ENCODE data around the gene YBEY.

The YBEY gene

GRCh38 chr21:46325073-46325912 lies 39.2 kb downstream of the YBEY start:
- ChIA-PET POLR2A (interaction anchor here (0.6 to 1.4 kb wide), 3 partner anchors 17 to 39 kb away, joined by 3 to 4 read pairs (median 4); partner anchors contain the start of genes MCM3AP and YBEY), CTCF (interaction anchor here (0.7 to 1.8 kb wide), 11 partner anchors 9 to 314 kb away, joined by 3 to 6 read pairs (median 3); no protein-coding TSS in a partner anchor)
- peak overlapping the region; percentile 71 for H3K4me3 ChIP-seq (ENCODE audit: low read depth, low read length)
- DNase-seq (ENCODE audit: low read depth, low spot score), result no peak
- peak; percentile 39 for TF ChIP-seq CTCF (IDR thresholded peaks at IDR 0.05; ENCODE audit: insufficient read depth, low read length, missing control alignments)

GRCh38 chr21:46326110-46326703 lies 40.1 kb downstream of the YBEY start:
- no peak for TF ChIP-seq CTCF (IDR thresholded peaks at IDR 0.05; ENCODE audit: insufficient read depth, low read length, missing control alignments)
- ChIA-PET POLR2A (interaction anchor here (1.4 kb wide), 1 partner anchor 40 kb away, joined by 4 read pairs; the partner anchor contains the start of gene YBEY), CTCF (interaction anchor here (0.7 to 1.8 kb wide), 10 partner anchors 10 to 313 kb away, joined by 3 to 6 read pairs (median 4); no protein-coding TSS in a partner anchor)
- no peak overlapping the region; the same call in 1 of the 2 replicates for H3K4me3 ChIP-seq (ENCODE audit: low read depth, low read length)
- DNase-seq (ENCODE audit: low read depth, low spot score), result no peak

GRCh38 chr21:46327711-46328110 lies 41.6 kb downstream of the YBEY start:
- DNase-seq (ENCODE audit: low read depth, low spot score), result no peak
- CTCF ChIA-PET, result no interaction called here
- no peak for TF ChIP-seq CTCF (IDR thresholded peaks at IDR 0.05; ENCODE audit: insufficient read depth, low read length, missing control alignments)
- H3K4me3 ChIP-seq (ENCODE audit: low read depth, low read length), result no peak overlapping the region
- POLR2A ChIA-PET, result no interaction called here

- TF ChIP-seq CTCF (IDR thresholded peaks at IDR 0.05; ENCODE audit: insufficient read depth, low read length, missing control alignments), result no peak
- H3K4me3 ChIP-seq (ENCODE audit: low read depth, low read length), result no peak overlapping the region
- no peak for DNase-seq (ENCODE audit: low read depth, low spot score)
- ChIA-PET POLR2A (no interaction called here), CTCF (no interaction called here)
Measured at GRCh38 chr21:46328151-46328550, 42.0 kb downstream of the YBEY start.

GRCh38 chr21:46329796-46330195 lies 43.7 kb downstream of the YBEY start:
- no peak overlapping the region for H3K4me3 ChIP-seq (ENCODE audit: low read depth, low read length)
- DNase-seq (ENCODE audit: low read depth, low spot score), result no peak
- CTCF ChIA-PET, result no interaction called here
- POLR2A ChIA-PET, result no interaction called here
- TF ChIP-seq CTCF (IDR thresholded peaks at IDR 0.05; ENCODE audit: insufficient read depth, low read length, missing control alignments), result no peak

Measured in AG04449 (cell line).